ENCODE measurements around the gene AOPEP. TPM values are rescaled to one million over a fixed set of nuclear protein-coding genes. Genes with fewer than 3 reads are reported as not detected.

AOPEP gene
- total RNA-seq, 1 experiment from 2014 or later = 15.0 TPM

DNA sequence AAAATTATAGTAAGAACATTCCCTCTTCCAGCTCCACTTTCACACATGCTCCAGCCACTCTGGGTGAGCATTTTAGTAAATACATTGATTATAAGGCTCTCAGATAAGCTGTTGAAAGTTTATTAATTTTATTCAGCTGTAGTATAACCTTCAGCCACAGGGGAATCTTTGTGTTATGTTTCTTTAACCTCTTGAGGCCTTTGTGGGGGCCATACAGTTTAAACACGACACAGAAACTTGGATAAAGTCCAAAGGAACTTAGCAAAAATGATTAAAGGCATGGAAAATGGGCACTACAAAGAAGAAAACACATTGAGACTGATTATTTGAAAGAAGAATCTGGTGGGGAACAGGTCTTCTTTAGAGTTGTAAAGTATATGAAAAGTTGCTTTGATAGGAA is 70.2 kb downstream of the AOPEP start:
- no peak overlapping the region for H2BK15ac ChIP-seq (ENCODE audit: low read depth, low read length)
- Mint-ChIP-seq H3K27ac (no peak overlapping the region), H3K27me3 (ENCODE audit: low read depth) (no peaks in the 10 kb centered on the region), H3K9me3 (no peaks in the 10 kb centered on the region), H3K36me3 (ENCODE audit: insufficient read depth in 1 of 3, low read depth in 3 of 3) (peaks cover 7 to 26% (median 18%) of the 10 kb centered on the region in 3 experiments), H3K4me3 (no peak overlapping the region), H3K4me1 (no peaks in the 10 kb centered on the region)
- no peak overlapping the region for H3T11ph ChIP-seq (ENCODE audit: low read length)
- no peaks in the 10 kb centered on the region for H3K27me3 ChIP-seq (ENCODE audit: insufficient read depth, low read length)
- H3K9me3 ChIP-seq (ENCODE audit: control insufficient read depth, low read depth, low read length) = no peaks in the 10 kb centered on the region
- H3K14ac ChIP-seq (ENCODE audit: insufficient read depth, low read length) = no peak overlapping the region
- no peak overlapping the region for H2BK5ac ChIP-seq (ENCODE audit: insufficient read length, low read length)
- no peaks in the 10 kb centered on the region for H3K23me2 ChIP-seq (ENCODE audit: insufficient read length, low read depth, low read length, poor library complexity, severe bottlenecking)
- no peak overlapping the region for H4K91ac ChIP-seq (ENCODE audit: insufficient read length, low read depth, low read length)
- H2BK12ac ChIP-seq (ENCODE audit: insufficient read length, low read depth, low read length) = no peak overlapping the region
- H3K56ac ChIP-seq (ENCODE audit: insufficient read length, low read depth, low read length) = no peak overlapping the region
- no peak overlapping the region for H3K27ac ChIP-seq (ENCODE audit: insufficient read length, low read depth, low read length)
- H2BK120ac ChIP-seq (ENCODE audit: low read depth, low read length, poor library complexity, severe bottlenecking) = no peak overlapping the region
- H3K18ac ChIP-seq (ENCODE audit: insufficient read length, low read depth, low read length) = no peak overlapping the region
- H4K8ac ChIP-seq (replicated peaks; ENCODE audit: insufficient read length, low read depth, low read length) = no peak overlapping the region
- DNase-seq = no peak
- no peak overlapping the region for H2BK20ac ChIP-seq (ENCODE audit: low read depth, low read length, poor library complexity, severe bottlenecking)
- no peak overlapping the region for H3K23ac ChIP-seq (ENCODE audit: insufficient read length, low read depth, low read length)
- H4K20me1 ChIP-seq (ENCODE audit: control insufficient read depth, insufficient read depth, insufficient read length) = no peaks in the 10 kb centered on the region
- no peak overlapping the region for H2AFZ ChIP-seq (ENCODE audit: low read length)
- no peak overlapping the region for H3K4ac ChIP-seq (ENCODE audit: low read depth, low read length)
- no peaks in the 10 kb centered on the region for H3K79me1 ChIP-seq (ENCODE audit: insufficient read depth, low read depth, low read length, poor library complexity, severe bottlenecking)
- no peak overlapping the region for H3K4me2 ChIP-seq (ENCODE audit: insufficient read depth, insufficient read length, low read length)
- H2AK5ac ChIP-seq (ENCODE audit: insufficient read length, low read length) = no peak overlapping the region
- no peaks in the 10 kb centered on the region for H3K79me2 ChIP-seq (ENCODE audit: insufficient read depth, low read length)
- whole genome bisulfite sequencing (ENCODE audit: extremely low coverage, insufficient read length, low lambda C conversion rate) = no CpG with 5 or more reads among the region's 1 CpG
- H4K5ac ChIP-seq (ENCODE audit: insufficient read length, low read depth, low read length) = no peak overlapping the region
- no peaks in the 10 kb centered on the region for H3K4me1 ChIP-seq (ENCODE audit: insufficient read depth, low read length)
- H3K9ac ChIP-seq (ENCODE audit: extremely low read depth, insufficient read length, low read length) = no peak overlapping the region
- TF ChIP-seq, protein P1, sequence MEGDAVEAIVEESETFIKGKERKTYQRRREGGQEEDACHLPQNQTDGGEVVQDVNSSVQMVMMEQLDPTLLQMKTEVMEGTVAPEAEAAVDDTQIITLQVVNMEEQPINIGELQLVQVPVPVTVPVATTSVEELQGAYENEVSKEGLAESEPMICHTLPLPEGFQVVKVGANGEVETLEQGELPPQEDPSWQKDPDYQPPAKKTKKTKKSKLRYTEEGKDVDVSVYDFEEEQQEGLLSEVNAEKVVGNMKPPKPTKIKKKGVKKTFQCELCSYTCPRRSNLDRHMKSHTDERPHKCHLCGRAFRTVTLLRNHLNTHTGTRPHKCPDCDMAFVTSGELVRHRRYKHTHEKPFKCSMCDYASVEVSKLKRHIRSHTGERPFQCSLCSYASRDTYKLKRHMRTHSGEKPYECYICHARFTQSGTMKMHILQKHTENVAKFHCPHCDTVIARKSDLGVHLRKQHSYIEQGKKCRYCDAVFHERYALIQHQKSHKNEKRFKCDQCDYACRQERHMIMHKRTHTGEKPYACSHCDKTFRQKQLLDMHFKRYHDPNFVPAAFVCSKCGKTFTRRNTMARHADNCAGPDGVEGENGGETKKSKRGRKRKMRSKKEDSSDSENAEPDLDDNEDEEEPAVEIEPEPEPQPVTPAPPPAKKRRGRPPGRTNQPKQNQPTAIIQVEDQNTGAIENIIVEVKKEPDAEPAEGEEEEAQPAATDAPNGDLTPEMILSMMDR (conservative IDR thresholded peaks at IDR 0.05) = no peak
